Thyroid gland (tissue), 4 donors: ENCODE measurements around the gene SRP54. TPM values are rescaled to one million over a fixed set of nuclear protein-coding genes. Genes with fewer than 3 reads are reported as not detected.
"Not testable (repeated sequence)": the region's sequence is repeated elsewhere in the genome, so short reads cannot be mapped to it uniquely, and the experiment has no call there.

Experiments
- DNase-seq, 2 donors: peaks; one replicate each; pipeline ENCODE4 v3.0.0-alpha.2; 2019
- H3K27ac ChIP-seq, 3 donors: fragments of 200-600 bp; sonication (generic); 1 replicate in 2 of 3; 2 replicates in 1 of 3; pipeline ENCODE4 v1.5.1; 2016 to 2019; ENCODE audit warnings: mild to moderate bottlenecking in 1 of 3, moderate library complexity in 1 of 3
- H3K27me3 ChIP-seq: fragments of 200-600 bp; sonication (generic); one replicate; pipeline ENCODE4 v1.5.1; 2019
- H3K36me3 ChIP-seq, 2 donors: fragments of 200-600 bp; sonication (generic); one replicate each; pipeline ENCODE4 v1.5.1; 2016 to 2019
- H3K4me1 ChIP-seq, 2 donors: fragments of 200-600 bp; sonication (generic); one replicate each; pipeline ENCODE4 v1.5.1; 2017 to 2019
- H3K4me3 ChIP-seq, 3 donors: fragments of 200-600 bp; sonication (generic); replicated peaks in 1 of 3; 1 replicate in 2 of 3; 2 replicates in 1 of 3; pipeline ENCODE4 v1.5.1; 2016; ENCODE audit warnings: mild to moderate bottlenecking in 1 of 3
- H3K9me3 ChIP-seq: fragments of 200-600 bp; sonication (generic); one replicate; pipeline ENCODE4 v1.5.1; 2017
- CTCF ChIP-seq, 6 experiments: fragments of 200-600 bp in 3 of 6; fragments of 450-650 bp in 3 of 6; sonication (generic) in 3 of 6; IDR thresholded peaks; one replicate each; pipeline ENCODE4 v1.5.1; 2016 to 2019; ENCODE audit warnings: antibody characterized with exemption in 6 of 6, mild to moderate bottlenecking in 2 of 6, inconsistent platforms in 1 of 6, moderate library complexity in 1 of 6
- POLR2A ChIP-seq, 2 donors: fragments of 450-650 bp; IDR thresholded peaks; one replicate each; pipeline ENCODE4 v1.6.1; 2017; ENCODE audit warnings: antibody characterized with exemption in 2 of 2, mild to moderate bottlenecking in 2 of 2, moderate library complexity in 1 of 2
- WGBS, 2 donors: methylation state at CpG; one replicate each; pipeline ENCODE4 v1.1.5; 2017; 5-methylcytosine and 5-hydroxymethylcytosine counted together
- intact Hi-C: fragments of 100-400 bp; cut with DNase I; formaldehyde crosslinking; loops from one replicate; pipeline ENCODE4 v1.15.1; 2023
- total RNA-seq, 4 donors: library from RNA; depleted of rRNA; stranded (reverse); fragments of >200 nt; gene quantifications; one replicate each; pipeline ENCODE4 v1.2.3, GENCODE V29; 2016

SRP54 gene
- total RNA-seq, 4 donors from 2014 or later = 58.5 to 122 (median 79.7) TPM

- intact Hi-C loops = no loop called here
- Histone ChIP-seq H3K27me3 (no peaks in the 10 kb centered on the region), H3K36me3 (peaks cover 3 to 18% of the 10 kb centered on the region in 2 donors), H3K4me1 (no peaks in the 10 kb centered on the region), H3K27ac (no peak overlapping the region), H3K4me3 (no peak overlapping the region), H3K9me3 (no peaks in the 10 kb centered on the region)
- TF ChIP-seq POLR2A (IDR thresholded peaks at IDR 0.05) (no peak), CTCF (IDR thresholded peaks at IDR 0.05) (no peak)
- no peak for DNase-seq
- 90 to 94% methylated on average over 5 of the region's 5 CpGs for WGBS, 2 donors
Measured at GRCh38 chr14:35034440-35034833, 51.6 kb downstream of the SRP54 start.

- H3K4me1 ChIP-seq, H3K27me3 ChIP-seq, intact Hi-C loops, H3K4me3 ChIP-seq, H3K27ac ChIP-seq, DNase-seq, H3K9me3 ChIP-seq: not testable (repeated sequence)
- 97% methylated on average over 5 of the region's 5 CpGs for WGBS, 2 donors
- H3K36me3 ChIP-seq = peaks cover 0 to 18% of the 10 kb centered on the region in 2 donors
Measured at GRCh38 chr14:35034944-35035554, 52.3 kb downstream of the SRP54 start.

GRCh38 chr14:35038312-35038711 is 55.5 kb downstream of the SRP54 start:
- DNase-seq, H3K36me3 ChIP-seq, H3K4me1 ChIP-seq, H3K4me3 ChIP-seq, H3K27me3 ChIP-seq, H3K27ac ChIP-seq, H3K9me3 ChIP-seq, intact Hi-C loops: not testable (repeated sequence)
- WGBS, 2 donors = 88 to 96% methylated on average over 7 to 13 of the region's 17 CpGs

GRCh38 chr14:35042632-35043031 is 59.8 kb downstream of the SRP54 start:
- intact Hi-C loops = loop anchor here (5.0 kb wide), 1 partner anchor 80 kb away; the partner anchor contains the start of genes PPP2R3C and PRORP
- no peak overlapping the region for H3K4me3 ChIP-seq
- WGBS, 2 donors = 91 to 92% methylated on average over 3 of the region's 3 CpGs
- no peaks in the 10 kb centered on the region for H3K9me3 ChIP-seq
- no peak overlapping the region for H3K27ac ChIP-seq
- DNase-seq = no peak
- H3K4me1 ChIP-seq = peaks cover 5% of the 10 kb centered on the region in 2 donors
- H3K27me3 ChIP-seq = no peaks in the 10 kb centered on the region
- no peak for TF ChIP-seq POLR2A (IDR thresholded peaks at IDR 0.05)
- TF ChIP-seq CTCF (IDR thresholded peaks at IDR 0.05) = no peak
- H3K36me3 ChIP-seq = no peaks in the 10 kb centered on the region

- no peaks in the 10 kb centered on the region for H3K27me3 ChIP-seq
- peaks cover 8 to 9% of the 10 kb centered on the region in 2 donors for H3K4me1 ChIP-seq
- H3K27ac ChIP-seq = no peak overlapping the region
- TF ChIP-seq POLR2A (IDR thresholded peaks at IDR 0.05) (no peak), CTCF (IDR thresholded peaks at IDR 0.05) (no peak)
- H3K4me3 ChIP-seq = no peak overlapping the region
- WGBS, 2 donors = 95 to 98% methylated on average over 2 of the region's 2 CpGs
- no peaks in the 10 kb centered on the region for H3K9me3 ChIP-seq
- no peak for DNase-seq
- H3K36me3 ChIP-seq = no peaks in the 10 kb centered on the region
- intact Hi-C loops = loop anchor here (5.0 kb wide), 1 partner anchor 79 kb away; the partner anchor contains the start of genes PPP2R3C and PRORP
Measured at GRCh38 chr14:35043046-35043445, 60.3 kb downstream of the SRP54 start.

- Histone ChIP-seq H3K4me1 (peaks cover 9 to 17% of the 10 kb centered on the region in 2 donors), H3K27me3 (no peaks in the 10 kb centered on the region), H3K9me3 (no peaks in the 10 kb centered on the region), H3K4me3 (peak overlapping the region in 2 of 3 donors; percentile 14 to 42), H3K36me3 (no peaks in the 10 kb centered on the region), H3K27ac (peak overlapping the region; percentile 59 to 97 (median 91))
- 25 to 31% methylated on average over 8 of the region's 8 CpGs for WGBS, 2 donors
- no peak for TF ChIP-seq POLR2A (IDR thresholded peaks at IDR 0.05)
- TF ChIP-seq CTCF (IDR thresholded peaks at IDR 0.05) = no peak
- intact Hi-C loops = loop anchor here (5.0 kb wide), 1 partner anchor 77 kb away; the partner anchor contains the start of genes PPP2R3C and PRORP
- DNase-seq = no peak
Measured at GRCh38 chr14:35044939-35045797, 62.4 kb downstream of the SRP54 start.
